ENCODE results near the gene AXIN2. TPM values are rescaled to one million over a fixed set of nuclear protein-coding genes. Genes with fewer than 3 reads are reported as not detected.
A peak's percentile ranks its signal among the peaks of the same experiment; 100 is the strongest.

Gene AXIN2
- total RNA-seq, 2 donors from 2014 or later: 0.96 to 3.6 TPM

GRCh38 chr17:65559804-65560627 is 1.4 kb downstream of the AXIN2 start:
- peak in 1 of 2 donors; percentile 44 for DNase-seq (ENCODE audit: low spot score in 2 of 2)
- Mint-ChIP-seq H3K27ac (peak overlapping the region in 1 of 2 donors; percentile 15), H3K9me3 (no peaks in the 10 kb centered on the region), H3K36me3 (no peaks in the 10 kb centered on the region)
- no peak for ATAC-seq

GRCh38 chr17:65559461-65559803 is 2.0 kb downstream of the AXIN2 start:
- Mint-ChIP-seq H3K27ac (peak overlapping the region; percentile 15 to 74), H3K9me3 (no peaks in the 10 kb centered on the region), H3K36me3 (no peaks in the 10 kb centered on the region)
- DNase-seq (ENCODE audit: low spot score in 2 of 2) (no peak), ATAC-seq (no peak)

- peak in 1 of 2 donors; percentile 22 for DNase-seq (ENCODE audit: low spot score in 2 of 2)
- no peak for ATAC-seq
- Mint-ChIP-seq H3K27ac (peak overlapping the region; percentile 15 to 74), H3K9me3 (no peaks in the 10 kb centered on the region), H3K36me3 (no peaks in the 10 kb centered on the region)
These were observed 2.6 kb downstream of the AXIN2 start for GRCh38 chr17:65558683-65559460.

- ATAC-seq: no peak
- no peak overlapping the region for H3K27ac Mint-ChIP-seq
These were observed 3.2 kb downstream of the AXIN2 start for GRCh38 chr17:65558311-65558682.

GRCh38 chr17:65557349-65558310 is 3.8 kb downstream of the AXIN2 start:
- no peaks in the 10 kb centered on the region for H3K9me3 Mint-ChIP-seq
- ATAC-seq (peak in 1 of 2 donors; percentile 25), DNase-seq (ENCODE audit: low spot score in 2 of 2) (no peak)
- H3K27ac Mint-ChIP-seq: no peak overlapping the region
- H3K36me3 Mint-ChIP-seq: no peaks in the 10 kb centered on the region

More at GRCh38 chr17:65558311-65558682, 3.2 kb downstream of the AXIN2 start:
- no peak for DNase-seq (ENCODE audit: low spot score in 2 of 2)
- Mint-ChIP-seq H3K9me3 (no peaks in the 10 kb centered on the region), H3K36me3 (no peaks in the 10 kb centered on the region)

- ATAC-seq (no peak), DNase-seq (ENCODE audit: low spot score in 2 of 2) (no peak)
- Mint-ChIP-seq H3K9me3 (no peaks in the 10 kb centered on the region), H3K36me3 (no peaks in the 10 kb centered on the region), H3K27ac (no peak overlapping the region)
These were observed 4.5 kb downstream of the AXIN2 start for GRCh38 chr17:65556910-65557348.

- DNase-seq (ENCODE audit: low spot score in 2 of 2): peak; percentile 81 to 95
- H3K36me3 Mint-ChIP-seq: no peaks in the 10 kb centered on the region
- no peak overlapping the region for H3K27ac Mint-ChIP-seq
- no peaks in the 10 kb centered on the region for H3K9me3 Mint-ChIP-seq
- ATAC-seq: peak; percentile 50 to 57
These were observed 5.2 kb downstream of the AXIN2 start for GRCh38 chr17:65556014-65556909.

- H3K27ac Mint-ChIP-seq: peak overlapping the region in 1 of 2 donors; percentile 20
- ATAC-seq: no peak
- H3K9me3 Mint-ChIP-seq: no peaks in the 10 kb centered on the region
- DNase-seq (ENCODE audit: low spot score in 2 of 2): no peak
- peaks cover 0 to under 1% of the 10 kb centered on the region in 2 donors for H3K36me3 Mint-ChIP-seq
These were observed 6.8 kb downstream of the AXIN2 start for GRCh38 chr17:65554553-65555223.

GRCh38 chr17:65553646-65554552 is 7.5 kb downstream of the AXIN2 start:
- ATAC-seq: peak; percentile 43 to 72
- DNase-seq (ENCODE audit: low spot score in 2 of 2): no peak
- Mint-ChIP-seq H3K36me3 (peaks cover 6 to 8% of the 10 kb centered on the region in 2 donors), H3K9me3 (no peaks in the 10 kb centered on the region), H3K27ac (peak overlapping the region; percentile 31 to 48)

- peak; percentile 52 to 67 for ATAC-seq
- Mint-ChIP-seq H3K9me3 (no peaks in the 10 kb centered on the region), H3K27ac (peak overlapping the region; percentile 31 to 48), H3K36me3 (peaks cover 9 to 14% of the 10 kb centered on the region in 2 donors)
- no peak for DNase-seq (ENCODE audit: low spot score in 2 of 2)
These were observed 8.3 kb downstream of the AXIN2 start for GRCh38 chr17:65553009-65553645.

- ATAC-seq (no peak), DNase-seq (ENCODE audit: low spot score in 2 of 2) (no peak)
- Mint-ChIP-seq H3K9me3 (no peaks in the 10 kb centered on the region), H3K36me3 (peaks cover 13 to 14% of the 10 kb centered on the region in 2 donors), H3K27ac (peak overlapping the region in 1 of 2 donors; percentile 31)
These were observed 9.2 kb downstream of the AXIN2 start for GRCh38 chr17:65552214-65552613.

GRCh38 chr17:65551267-65552040 is 10.0 kb downstream of the AXIN2 start:
- Mint-ChIP-seq H3K36me3 (peaks cover 13 to 14% of the 10 kb centered on the region in 2 donors), H3K9me3 (no peaks in the 10 kb centered on the region), H3K27ac (no peak overlapping the region)
- ATAC-seq: no peak
- no peak for DNase-seq (ENCODE audit: low spot score in 2 of 2)

GRCh38 chr17:65550758-65551157 is 10.7 kb downstream of the AXIN2 start:
- H3K36me3 Mint-ChIP-seq: peaks cover 13 to 14% of the 10 kb centered on the region in 2 donors
- DNase-seq (ENCODE audit: low spot score in 2 of 2) (no peak), ATAC-seq (no peak)
- no peaks in the 10 kb centered on the region for H3K9me3 Mint-ChIP-seq
- H3K27ac Mint-ChIP-seq: no peak overlapping the region
